Stimulated activated CD4-positive, alpha-beta T cell treated with anti-CD3 and anti-CD28 coated beads, Interleukin-15, amount 100 ng/mL, for 1 hour (primary cell): Measurements from ENCODE around the gene CST5.
"Not testable (repeated sequence)": the region's sequence is repeated elsewhere in the genome, so short reads cannot be mapped to it uniquely, and the experiment has no call there.

Source experiments
- DNase-seq, 2 donors: peaks; one replicate each; pipeline ENCODE4 v3.0.0-alpha.2; 2020; ENCODE audit warnings: low read depth in 1 of 2, low spot score in 1 of 2

Gene CST5

GRCh38 chr20:23890867-23891266 is 11.3 kb upstream of the CST5 start:
- DNase-seq: not testable (repeated sequence)

DNA sequence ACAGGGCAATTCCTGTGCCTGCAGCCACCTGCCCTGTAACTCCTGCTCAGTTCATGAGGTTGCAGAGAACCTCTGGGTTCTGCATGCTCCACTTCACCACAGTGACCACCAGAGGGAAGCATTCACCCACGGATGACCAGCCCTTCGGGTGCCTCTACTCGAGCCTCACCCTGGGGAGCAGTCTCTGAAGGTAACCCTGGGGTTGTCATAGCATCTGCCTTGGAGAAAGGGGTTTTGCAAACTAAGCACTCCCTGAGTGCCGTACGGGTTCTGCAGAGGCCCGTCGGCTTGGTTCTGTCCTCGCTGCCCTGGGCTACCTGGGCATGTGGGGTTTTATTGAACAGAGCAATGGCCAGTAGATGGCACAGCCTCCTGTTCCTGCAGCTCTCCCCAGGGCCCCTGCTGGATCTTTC is 10.2 kb upstream of the CST5 start:
- DNase-seq: peak; percentile 19 to 32

DNA sequence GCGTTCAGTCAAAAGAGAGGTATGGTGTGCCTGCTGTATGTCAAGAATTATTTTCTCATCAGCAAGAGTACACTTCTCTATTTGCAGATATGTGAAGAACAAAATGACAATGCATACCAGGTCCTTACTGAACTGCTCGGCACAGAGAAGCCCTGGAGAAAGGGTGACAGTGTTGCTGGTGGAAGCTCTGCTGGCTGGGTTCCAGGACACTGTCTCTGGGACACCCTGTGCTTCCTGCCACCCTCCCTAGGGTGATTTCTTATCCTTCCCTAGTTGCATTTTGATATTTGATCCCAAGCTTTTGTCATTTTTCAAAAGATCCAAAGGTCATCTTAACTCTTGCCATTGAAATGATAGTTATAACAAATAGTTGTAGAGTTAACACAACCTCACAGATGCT is 8.3 kb upstream of the CST5 start:
- DNase-seq: no peak

DNA sequence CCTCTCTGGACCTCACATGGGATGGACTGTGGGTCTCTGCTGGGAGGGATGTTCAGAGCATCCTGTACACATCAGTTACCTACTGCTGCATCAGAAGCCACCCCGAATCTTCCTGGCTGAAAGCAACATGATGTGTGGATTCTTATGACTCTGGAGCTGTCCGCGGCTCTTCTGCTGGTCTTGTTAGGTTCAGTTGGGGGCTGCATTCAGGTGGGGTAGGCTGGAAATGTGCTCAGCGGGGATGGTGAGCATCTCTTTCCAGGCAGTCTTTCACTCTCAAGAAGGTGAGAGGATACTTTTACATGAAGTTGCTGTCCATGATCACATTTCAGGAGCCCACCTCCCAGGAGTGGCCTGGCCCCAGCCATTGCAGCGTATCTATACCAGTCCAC is 5.2 kb upstream of the CST5 start:
- DNase-seq: no peak

DNA sequence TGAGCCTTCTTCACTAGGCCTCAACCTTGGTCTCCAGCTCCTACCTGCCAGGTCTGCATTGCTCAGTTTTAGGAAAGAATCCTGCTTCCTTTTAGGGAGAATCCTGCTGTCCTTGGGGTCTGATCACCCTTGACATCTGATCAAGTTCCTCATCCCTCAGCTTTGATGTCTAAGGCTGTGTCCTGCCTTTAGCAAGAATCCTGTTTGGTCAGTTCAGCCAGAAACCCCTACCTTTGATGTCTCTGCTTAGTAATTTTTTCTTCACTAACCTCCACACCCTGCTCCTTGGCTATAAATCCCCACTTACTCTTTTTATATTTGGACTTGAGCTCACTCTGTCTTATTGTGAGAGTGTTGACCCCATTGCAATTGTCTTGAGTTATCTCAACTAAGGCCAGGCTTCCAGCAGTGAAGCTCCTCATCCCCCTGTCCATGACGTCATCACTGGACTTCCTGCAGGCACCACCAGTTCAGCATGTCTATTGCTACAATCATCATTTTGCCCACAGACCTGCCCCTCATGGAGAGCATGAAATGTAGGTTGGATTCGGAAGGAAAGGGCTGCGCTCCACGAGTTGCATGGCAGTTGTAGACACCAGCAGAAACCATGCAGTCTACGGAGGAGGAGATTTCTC is 4.7 kb upstream of the CST5 start:
- no peak for DNase-seq

DNA sequence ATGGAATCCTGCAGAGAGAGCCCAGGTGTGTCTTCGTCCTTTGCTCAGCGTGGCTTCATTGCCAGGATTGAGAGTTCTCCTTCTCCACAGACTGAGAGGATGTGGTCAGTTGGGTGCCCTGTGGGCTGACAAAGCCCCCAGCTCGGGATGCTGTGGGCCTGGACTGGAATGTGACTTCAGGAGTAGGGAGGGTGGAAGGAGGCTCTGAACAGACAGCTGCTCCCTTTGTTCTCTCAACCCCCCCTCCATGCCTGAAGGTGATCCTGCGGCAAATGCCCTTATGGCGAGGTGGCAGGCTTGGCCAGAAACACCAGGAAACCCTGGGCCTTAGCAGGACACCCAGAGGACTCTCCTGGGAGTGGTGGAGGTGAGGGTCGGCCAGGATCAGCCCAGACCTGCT is 1.8 kb upstream of the CST5 start:
- DNase-seq: no peak

GRCh38 chr20:23880417-23880816 is 869 bp upstream of the CST5 start:
- no peak for DNase-seq

GRCh38 chr20:23879811-23880374 is 345 bp upstream of the CST5 start:
- no peak for DNase-seq

DNA sequence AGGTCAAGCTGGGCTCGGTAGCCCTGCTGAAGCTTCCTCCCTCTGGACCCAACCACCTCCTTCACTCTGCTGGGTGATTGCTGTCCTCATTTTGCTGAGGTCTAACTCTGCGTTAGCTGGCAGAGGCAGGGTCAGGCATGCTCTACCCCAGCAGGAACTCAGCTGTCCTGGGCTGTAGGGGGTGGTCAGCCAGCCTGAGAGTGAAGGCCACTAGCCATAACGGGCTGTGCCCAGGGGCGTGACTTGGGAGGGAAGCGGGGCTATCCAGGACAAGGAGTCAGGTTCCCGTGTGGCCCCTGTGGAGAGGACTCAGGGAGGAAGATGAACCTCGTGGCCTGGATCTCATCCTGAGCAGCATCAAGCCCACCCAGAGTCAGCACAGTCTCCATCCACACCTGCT is 761 bp downstream of the CST5 start:
- DNase-seq: no peak

DNA sequence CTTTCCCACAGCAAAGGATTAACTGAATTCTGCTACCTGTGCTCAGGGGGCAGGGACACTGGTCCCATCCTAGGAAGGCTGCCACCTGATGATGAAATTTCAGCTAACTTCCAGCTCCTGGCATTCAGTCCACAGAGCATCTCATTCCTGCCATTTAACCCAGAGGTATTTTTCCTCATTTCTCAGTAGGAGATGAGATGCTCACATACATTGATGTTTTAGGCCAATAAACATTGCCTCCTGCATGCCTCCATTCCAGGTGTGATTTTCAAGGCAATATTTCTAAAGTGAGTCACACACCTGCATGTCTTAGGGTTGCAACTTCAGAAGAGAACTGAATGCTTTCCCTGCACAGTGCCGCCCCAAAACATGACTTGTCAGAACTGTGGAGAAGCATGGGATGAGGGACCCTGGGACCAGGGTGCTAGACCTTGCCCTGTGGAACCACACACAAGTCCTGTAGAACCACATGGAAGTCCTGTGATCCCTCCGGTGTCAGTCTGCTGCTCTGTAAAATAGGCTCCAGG is 1.5 kb downstream of the CST5 start:
- DNase-seq: not testable (repeated sequence)

DNA sequence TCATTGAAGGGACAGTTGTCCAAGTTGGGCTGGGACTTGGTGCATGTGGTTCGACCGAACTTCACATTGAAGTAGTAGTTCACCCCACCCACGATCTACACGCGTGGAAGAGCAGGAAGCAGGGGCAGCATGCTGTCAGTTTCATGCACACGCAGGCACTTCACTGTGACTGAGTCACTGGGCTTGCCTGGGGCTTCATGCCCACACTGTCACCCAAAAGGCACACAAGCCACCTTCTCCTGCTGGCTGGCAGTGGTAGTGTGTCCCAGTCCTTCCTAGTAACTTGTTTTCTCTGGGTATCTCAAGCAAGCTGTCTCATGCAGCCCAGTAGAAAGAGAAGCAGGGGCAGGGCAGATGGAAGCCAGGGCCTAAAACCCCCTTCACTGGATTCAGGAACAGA is 2.0 kb downstream of the CST5 start:
- no peak for DNase-seq

DNA sequence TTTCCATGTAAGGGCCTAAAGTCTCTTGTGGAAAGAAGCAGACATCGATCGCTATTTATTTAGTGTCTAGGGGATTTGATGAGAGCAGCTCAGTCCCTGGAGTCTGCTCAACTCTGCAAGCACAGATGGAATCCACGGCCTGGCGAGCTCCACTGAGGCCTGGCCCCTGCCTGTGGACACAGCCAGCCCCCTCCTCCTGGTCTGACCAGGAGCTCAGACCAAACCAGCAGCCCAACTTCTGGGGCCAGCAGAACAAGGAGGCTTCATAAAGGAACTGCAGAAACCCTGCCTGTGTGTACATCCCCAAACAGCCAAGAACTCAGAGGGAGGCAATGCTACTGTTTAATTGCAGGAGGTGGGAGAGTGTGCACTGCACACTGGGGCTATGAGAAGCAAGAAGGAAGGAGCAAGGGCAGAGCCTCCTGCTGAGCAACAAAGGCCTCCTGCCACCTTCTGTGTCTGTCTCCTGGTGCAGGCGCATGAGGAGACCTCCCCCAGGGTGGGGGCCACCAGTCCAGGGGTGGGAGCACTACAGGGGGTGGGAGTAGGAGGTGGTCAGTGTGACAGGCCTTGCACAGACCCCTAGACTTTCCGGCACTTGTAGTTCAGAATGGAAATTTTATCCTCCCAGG is 3.8 kb downstream of the CST5 start:
- no peak for DNase-seq

GRCh38 chr20:23874747-23875146 is 4.8 kb downstream of the CST5 start:
- DNase-seq: no peak

GRCh38 chr20:23873370-23874015 is 6.1 kb downstream of the CST5 start:
- DNase-seq: no peak

- DNase-seq: no peak
These were observed 7.5 kb downstream of the CST5 start for GRCh38 chr20:23872065-23872464.

- DNase-seq: no peak
These were observed 9.1 kb downstream of the CST5 start for GRCh38 chr20:23870461-23870860.

GRCh38 chr20:23869520-23869919 is 10.0 kb downstream of the CST5 start:
- no peak for DNase-seq

- no peak for DNase-seq
These were observed 11.2 kb downstream of the CST5 start for GRCh38 chr20:23868321-23868720.

DNA sequence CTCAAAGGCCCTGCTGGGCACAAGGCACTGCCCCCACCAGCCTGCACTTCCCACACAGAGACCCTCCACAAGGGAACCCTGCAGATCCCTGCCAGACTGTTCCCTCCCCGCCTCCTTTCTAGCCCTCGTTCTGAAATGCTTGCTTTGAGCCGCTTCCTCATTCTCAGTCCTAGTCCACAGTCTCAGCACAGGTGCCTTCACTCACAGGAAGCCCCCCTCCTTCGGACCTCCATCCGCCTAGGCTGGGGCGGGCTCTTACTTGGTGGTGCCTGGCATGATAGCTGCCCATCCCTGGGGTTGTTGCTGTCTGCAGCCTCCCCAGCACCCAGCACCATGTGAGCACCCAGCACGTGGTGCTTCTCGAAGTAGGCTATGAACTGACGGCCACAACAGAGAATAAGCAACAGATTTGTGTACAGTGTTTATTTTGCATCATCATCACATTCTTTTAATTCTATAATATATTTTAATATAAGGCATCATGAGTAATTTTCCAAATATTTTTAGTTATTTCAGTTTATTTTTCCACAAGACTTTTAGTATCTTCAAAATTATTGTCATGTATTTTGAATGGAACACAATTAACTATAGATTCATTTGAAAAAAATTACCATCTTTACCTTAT is 12.3 kb downstream of the CST5 start:
- DNase-seq: no peak

DNA sequence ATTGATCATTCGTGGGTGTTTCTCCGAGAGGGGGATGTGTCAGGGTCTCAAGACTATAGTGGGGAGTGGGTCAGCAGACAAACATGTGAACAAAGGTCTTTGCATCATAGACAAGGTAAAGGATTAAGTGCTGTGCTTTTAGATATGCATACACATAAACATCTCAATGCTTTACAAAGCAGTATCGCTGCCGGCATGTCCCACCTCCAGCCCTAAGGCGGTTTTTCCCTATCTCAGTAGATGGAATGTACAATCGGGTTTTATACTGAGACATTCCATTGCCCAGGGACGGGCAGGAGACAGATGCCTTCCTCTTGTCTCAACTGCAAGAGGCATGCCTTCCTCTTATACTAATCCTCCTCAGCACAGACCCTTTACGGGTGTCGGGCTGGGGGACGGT is 18.8 kb downstream of the CST5 start:
- not testable (repeated sequence) for DNase-seq

DNA sequence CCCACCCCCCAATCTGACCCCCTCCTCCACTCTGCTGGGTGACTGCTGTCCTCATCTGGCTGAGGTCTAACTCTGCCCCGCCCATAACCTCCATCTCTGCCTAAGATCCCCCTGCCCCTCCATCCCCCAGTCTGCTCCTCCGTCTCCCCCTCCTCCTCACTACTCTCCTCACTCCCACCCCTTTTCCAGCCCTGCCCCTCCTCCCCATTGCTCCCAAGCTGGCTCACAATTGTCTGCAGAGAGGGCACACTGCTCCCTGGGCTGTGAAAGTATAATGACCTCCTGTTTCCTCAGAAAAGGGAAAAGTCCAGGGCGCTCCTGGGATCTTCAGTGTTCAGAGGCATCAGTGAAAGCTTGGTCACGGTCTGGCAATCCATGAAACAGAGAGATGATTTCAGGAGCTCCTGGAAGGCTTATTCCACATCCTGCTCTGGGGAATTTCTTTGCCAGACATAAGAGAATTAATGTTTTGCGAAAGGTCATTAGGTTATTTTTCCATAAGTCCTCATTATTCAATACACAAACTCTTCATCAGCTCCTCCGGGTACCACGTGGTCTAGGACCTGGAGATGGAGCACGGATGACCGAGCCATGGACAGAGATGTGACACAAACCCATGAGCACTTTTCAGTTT is 21.5 kb downstream of the CST5 start:
- no peak for DNase-seq
